DND-41 (cell line): ENCODE results near the gene ADAMTS13.

ENCODE experiments used
- ATAC-seq: fragments of 200-7000 bp; cut with Tn5 transposase; 3 replicates; pipeline ENCODE4 v1.9.1; 2021; ENCODE audit warnings: low read depth; ENCODE audit not compliant: insufficient read depth
- DNase-seq: peaks from one replicate; pipeline ENCODE4 v3.0.0-alpha.2; 2020
- H2AFZ ChIP-seq: 2 replicates; pipeline ENCODE4 v1.6.0; 2012; ENCODE audit warnings: low read depth, low read length
- H3K27ac ChIP-seq: 2 replicates; pipeline ENCODE4 v1.5.1; 2012; ENCODE audit warnings: low read length, inconsistent platforms
- H3K27me3 ChIP-seq: fragments of 200-600 bp; sonication (generic); 2 replicates; pipeline ENCODE4 v1.6.0; 2012; ENCODE audit warnings: low read length, mild to moderate bottlenecking, inconsistent platforms; ENCODE audit not compliant: insufficient read depth, poor library complexity
- H3K36me3 ChIP-seq: 2 replicates; pipeline ENCODE4 v1.5.1; 2012; ENCODE audit warnings: low read length, inconsistent platforms; ENCODE audit not compliant: insufficient read depth
- H3K4me1 ChIP-seq: 2 replicates; pipeline ENCODE4 v1.5.1; 2012; ENCODE audit warnings: mild to moderate bottlenecking, low read length; ENCODE audit not compliant: insufficient read depth
- H3K4me2 ChIP-seq: 2 replicates; pipeline ENCODE4 v1.6.0; 2012; ENCODE audit warnings: mild to moderate bottlenecking, moderate library complexity, low read length, inconsistent platforms; ENCODE audit not compliant: insufficient read depth
- H3K4me3 ChIP-seq, 2 experiments: fragments of 200-600 bp in 1 of 2; shearing (Covaris generic) in 1 of 2; 2 replicates each; pipeline ENCODE4 v1.5.1; 2012 to 2016; ENCODE audit warnings: inconsistent platforms in 2 of 2, low read length in 2 of 2, mild to moderate bottlenecking in 2 of 2, low read depth in 1 of 2, moderate library complexity in 1 of 2
- H3K79me2 ChIP-seq: 2 replicates; pipeline ENCODE4 v1.6.0; 2012; ENCODE audit warnings: low read length, inconsistent platforms; ENCODE audit not compliant: insufficient read depth
- H3K9ac ChIP-seq: 2 replicates; pipeline ENCODE4 v1.6.0; 2012; ENCODE audit warnings: low read depth, mild to moderate bottlenecking, inconsistent platforms, low read length, moderate library complexity
- H3K9me3 ChIP-seq: 2 replicates; pipeline ENCODE4 v1.5.1; 2012; ENCODE audit warnings: low read length, moderate library complexity, mild to moderate bottlenecking, inconsistent platforms; ENCODE audit not compliant: insufficient read depth, severe bottlenecking
- H4K20me1 ChIP-seq: 2 replicates; pipeline ENCODE4 v1.6.0; 2012; ENCODE audit warnings: low read length; ENCODE audit not compliant: insufficient read depth
- CTCF ChIP-seq: IDR thresholded peaks from 2 replicates; pipeline ENCODE4 v1.5.1; 2012; ENCODE audit warnings: borderline replicate concordance, low read length, moderate library complexity, mild to moderate bottlenecking; ENCODE audit not compliant: poor library complexity, severe bottlenecking; ENCODE audit errors: extremely low read depth
- EZH2 ChIP-seq: IDR thresholded peaks from 3 replicates; pipeline ENCODE4 v1.6.1; 2012; ENCODE audit warnings: borderline replicate concordance, low read depth, mild to moderate bottlenecking, moderate library complexity, low read length, inconsistent platforms; ENCODE audit not compliant: severe bottlenecking

ADAMTS13 gene

GRCh38 chr9:133453651-133454050 is 31.5 kb downstream of the ADAMTS13 start:
- Histone ChIP-seq H3K4me1 (peaks cover 4% of the 10 kb centered on the region), H2AFZ (no peak overlapping the region), H3K9me3 (no peaks in the 10 kb centered on the region), H3K79me2 (no peaks in the 10 kb centered on the region), H3K4me2 (no peak overlapping the region), H3K9ac (no peak overlapping the region), H3K27ac (no peak overlapping the region), H4K20me1 (no peaks in the 10 kb centered on the region), H3K4me3 (no peak overlapping the region), H3K36me3 (no peaks in the 10 kb centered on the region), H3K27me3 (no peaks in the 10 kb centered on the region)
- TF ChIP-seq CTCF (no peak), EZH2 (no peak)
- ATAC-seq (no peak), DNase-seq (no peak)

- Histone ChIP-seq H3K4me2 (no peak overlapping the region), H3K36me3 (no peaks in the 10 kb centered on the region), H3K79me2 (no peaks in the 10 kb centered on the region), H3K4me1 (peaks cover 11% of the 10 kb centered on the region), H3K27me3 (no peaks in the 10 kb centered on the region), H4K20me1 (no peaks in the 10 kb centered on the region), H3K9me3 (no peaks in the 10 kb centered on the region), H2AFZ (no peak overlapping the region), H3K27ac (no peak overlapping the region), H3K4me3 (no peak overlapping the region), H3K9ac (no peak overlapping the region)
- TF ChIP-seq EZH2 (no peak), CTCF (no peak)
- no peak for ATAC-seq
- no peak for DNase-seq
These were observed 32.2 kb downstream of the ADAMTS13 start for GRCh38 chr9:133454325-133454724.

GRCh38 chr9:133454943-133455673 is 32.9 kb downstream of the ADAMTS13 start:
- no peaks in the 10 kb centered on the region for H3K27me3 ChIP-seq
- no peak overlapping the region for H2AFZ ChIP-seq
- no peaks in the 10 kb centered on the region for H3K36me3 ChIP-seq
- no peak for ATAC-seq
- H3K9ac ChIP-seq: no peak overlapping the region
- no peak overlapping the region for H3K4me3 ChIP-seq
- H3K4me2 ChIP-seq: no peak overlapping the region
- no peaks in the 10 kb centered on the region for H3K79me2 ChIP-seq
- no peaks in the 10 kb centered on the region for H4K20me1 ChIP-seq
- no peak for DNase-seq
- H3K27ac ChIP-seq: no peak overlapping the region
- no peak for TF ChIP-seq CTCF
- no peak for TF ChIP-seq EZH2
- H3K9me3 ChIP-seq: no peaks in the 10 kb centered on the region
- peaks cover 15% of the 10 kb centered on the region for H3K4me1 ChIP-seq

GRCh38 chr9:133455936-133456335 is 33.8 kb downstream of the ADAMTS13 start:
- 0 out of 2 replicates have a peak, but pooled peaks cover 2% of the 10 kb centered on the region for H4K20me1 ChIP-seq
- TF ChIP-seq CTCF (no peak), EZH2 (no peak)
- no peaks in the 10 kb centered on the region for H3K27me3 ChIP-seq

More at GRCh38 chr9:133455936-133456335, 33.8 kb downstream of the ADAMTS13 start:
- Histone ChIP-seq H3K4me3 (no peak overlapping the region), H3K27ac (no peak overlapping the region), H3K4me2 (no peak overlapping the region), H3K79me2 (no peaks in the 10 kb centered on the region), H3K36me3 (no peaks in the 10 kb centered on the region), H3K9ac (no peak overlapping the region), H3K4me1 (peaks cover 21% of the 10 kb centered on the region), H3K9me3 (no peaks in the 10 kb centered on the region), H2AFZ (no peak overlapping the region)
- ATAC-seq (no peak), DNase-seq (no peak)
